ENCODE results near the gene MRPL9. TPM values are rescaled to one million over a fixed set of nuclear protein-coding genes. Genes with fewer than 3 reads are reported as not detected.

The MRPL9 gene
- total and polyA plus RNA-seq, 10 of the 15 experiments (the other 5 are each of a cell fraction or from before 2014, with no cell fraction given) = 35.7 to 161 (median 110) TPM

DNA sequence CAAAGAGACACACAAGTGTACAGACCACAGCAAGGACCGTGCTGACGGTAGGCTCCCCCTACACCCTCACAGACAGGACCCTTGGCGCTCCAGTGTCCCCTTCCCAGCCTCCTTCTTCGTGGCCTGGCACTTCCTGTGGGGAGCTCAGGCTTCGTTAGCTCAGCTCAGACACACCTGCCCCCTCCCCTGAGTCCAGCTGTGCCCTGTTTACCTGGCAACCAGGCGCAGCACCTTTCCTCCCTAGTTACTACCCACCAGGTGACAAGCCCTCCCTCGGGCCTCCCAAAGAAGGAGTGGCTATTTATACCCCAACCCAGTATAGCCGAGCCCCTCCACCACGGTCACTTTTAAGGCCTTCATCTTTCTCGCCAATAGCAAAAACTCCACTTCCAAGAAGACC is 51.3 kb downstream of the MRPL9 start:
- RAD21 ChIA-PET (ENCODE audit: unreplicated experiment) = no interaction called here
- Histone ChIP-seq H3K79me2 (ENCODE audit: control insufficient read depth, insufficient read depth, low read length) (no peaks in the 10 kb centered on the region), H3K27ac (ENCODE audit: control insufficient read depth, insufficient read depth) (no peak overlapping the region), H3K4me3 (no peak overlapping the region), H4K20me1 (ENCODE audit: control insufficient read depth, insufficient read depth) (no peaks in the 10 kb centered on the region), H3K27me3 (replicated peaks in 1 of 2; ENCODE audit: control insufficient read depth in 2 of 2, insufficient read depth in 2 of 2, low read length in 1 of 2) (peaks cover 0 to 8% of the 10 kb centered on the region in 2 experiments; a peak in 2 of 4 replicates), H2AFZ (ENCODE audit: control insufficient read depth, low read depth, low read length) (no peak overlapping the region), H3K4me2 (ENCODE audit: control insufficient read depth, insufficient read depth) (no peak overlapping the region), H3K4me1 (ENCODE audit: control insufficient read depth, insufficient read depth, low read length) (no peaks in the 10 kb centered on the region), H3K36me3 (ENCODE audit: control insufficient read depth in 2 of 2, insufficient read depth in 2 of 2, low read length in 1 of 2) (no peaks in the 10 kb centered on the region), H3K9me3 (replicated peaks; ENCODE audit: control insufficient read depth, insufficient read depth, low read length) (no peaks in the 10 kb centered on the region), H3K9ac (ENCODE audit: control insufficient read depth, insufficient read depth, low read length) (no peak overlapping the region)
- POLR2A ChIA-PET = no interaction called here
- no peak for DNase-seq (ENCODE audit: low read depth, low spot score)
- TF ChIP-seq BACH1 (IDR thresholded peaks at IDR 0.05; ENCODE audit: borderline replicate concordance) = no peak
- TF ChIP-seq, protein P1, sequence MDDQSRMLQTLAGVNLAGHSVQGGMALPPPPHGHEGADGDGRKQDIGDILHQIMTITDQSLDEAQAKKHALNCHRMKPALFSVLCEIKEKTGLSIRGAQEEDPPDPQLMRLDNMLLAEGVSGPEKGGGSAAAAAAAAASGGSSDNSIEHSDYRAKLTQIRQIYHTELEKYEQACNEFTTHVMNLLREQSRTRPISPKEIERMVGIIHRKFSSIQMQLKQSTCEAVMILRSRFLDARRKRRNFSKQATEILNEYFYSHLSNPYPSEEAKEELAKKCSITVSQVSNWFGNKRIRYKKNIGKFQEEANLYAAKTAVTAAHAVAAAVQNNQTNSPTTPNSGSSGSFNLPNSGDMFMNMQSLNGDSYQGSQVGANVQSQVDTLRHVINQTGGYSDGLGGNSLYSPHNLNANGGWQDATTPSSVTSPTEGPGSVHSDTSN (IDR thresholded peaks at IDR 0.05; ENCODE audit: insufficient replicate concordance, low read depth, low read length) = no peak
- TF ChIP-seq CEBPB (IDR thresholded peaks at IDR 0.05; ENCODE audit: borderline replicate concordance in 1 of 2, low read depth in 2 of 2, low read length in 2 of 2) = no peak
- TF ChIP-seq SREBF2 (IDR thresholded peaks at IDR 0.05; ENCODE audit: low read length) = no peak
- no peak for TF ChIP-seq ZNF207 (IDR thresholded peaks at IDR 0.05; ENCODE audit: borderline replicate concordance)
- TF ChIP-seq, protein P2, sequence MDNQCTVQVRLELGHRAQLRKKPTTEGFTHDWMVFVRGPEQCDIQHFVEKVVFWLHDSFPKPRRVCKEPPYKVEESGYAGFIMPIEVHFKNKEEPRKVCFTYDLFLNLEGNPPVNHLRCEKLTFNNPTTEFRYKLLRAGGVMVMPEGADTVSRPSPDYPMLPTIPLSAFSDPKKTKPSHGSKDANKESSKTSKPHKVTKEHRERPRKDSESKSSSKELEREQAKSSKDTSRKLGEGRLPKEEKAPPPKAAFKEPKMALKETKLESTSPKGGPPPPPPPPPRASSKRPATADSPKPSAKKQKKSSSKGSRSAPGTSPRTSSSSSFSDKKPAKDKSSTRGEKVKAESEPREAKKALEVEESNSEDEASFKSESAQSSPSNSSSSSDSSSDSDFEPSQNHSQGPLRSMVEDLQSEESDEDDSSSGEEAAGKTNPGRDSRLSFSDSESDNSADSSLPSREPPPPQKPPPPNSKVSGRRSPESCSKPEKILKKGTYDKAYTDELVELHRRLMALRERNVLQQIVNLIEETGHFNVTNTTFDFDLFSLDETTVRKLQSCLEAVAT (IDR thresholded peaks at IDR 0.05) = no peak
- TF ChIP-seq, protein P3, sequence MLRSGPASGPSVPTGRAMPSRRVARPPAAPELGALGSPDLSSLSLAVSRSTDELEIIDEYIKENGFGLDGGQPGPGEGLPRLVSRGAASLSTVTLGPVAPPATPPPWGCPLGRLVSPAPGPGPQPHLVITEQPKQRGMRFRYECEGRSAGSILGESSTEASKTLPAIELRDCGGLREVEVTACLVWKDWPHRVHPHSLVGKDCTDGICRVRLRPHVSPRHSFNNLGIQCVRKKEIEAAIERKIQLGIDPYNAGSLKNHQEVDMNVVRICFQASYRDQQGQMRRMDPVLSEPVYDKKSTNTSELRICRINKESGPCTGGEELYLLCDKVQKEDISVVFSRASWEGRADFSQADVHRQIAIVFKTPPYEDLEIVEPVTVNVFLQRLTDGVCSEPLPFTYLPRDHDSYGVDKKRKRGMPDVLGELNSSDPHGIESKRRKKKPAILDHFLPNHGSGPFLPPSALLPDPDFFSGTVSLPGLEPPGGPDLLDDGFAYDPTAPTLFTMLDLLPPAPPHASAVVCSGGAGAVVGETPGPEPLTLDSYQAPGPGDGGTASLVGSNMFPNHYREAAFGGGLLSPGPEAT (IDR thresholded peaks at IDR 0.05; ENCODE audit: low read depth) = no peak
- TF ChIP-seq CREM (IDR thresholded peaks at IDR 0.05; ENCODE audit: low read depth) = no peak
- intact Hi-C loops (cut with micrococcal nuclease; ENCODE audit: unreplicated experiment) = loop anchor here (10.0 kb wide), 1 partner anchor 123 kb away; the partner anchor contains the start of genes C2CD4D and RORC
- CTCF ChIA-PET = no interaction called here
- SMC1A ChIA-PET (ENCODE audit: uncharacterized antibody, unreplicated experiment) = no interaction called here
- FAIRE-seq = no peak
- no peak for ATAC-seq
- BruUV-seq (replicated peaks) = no TSS peak
- in situ Hi-C loops (cut with MboI) = no loop called here
- WGBS (ENCODE audit: insufficient coverage, insufficient replicate concordance, low lambda C conversion rate, missing lambda C conversion rate) = 27% methylated on average over 10 of the region's 10 CpGs

Measured in GM12878 (cell line).